Vagina (tissue), 2 donors: Measurements from ENCODE around the gene COL23A1.

Experiments used
- POLR2A ChIP-seq, 2 donors: fragments of 450-650 bp; IDR thresholded peaks; one replicate each; pipeline ENCODE4 v1.6.1; 2017; ENCODE audit warnings: antibody characterized with exemption in 2 of 2, mild to moderate bottlenecking in 2 of 2, moderate library complexity in 2 of 2
- POLR2AphosphoS5 ChIP-seq, 2 donors: sonication (generic); formaldehyde crosslinking; IDR thresholded peaks; one replicate each; pipeline ENCODE4 v1.9.0; 2017; ENCODE audit warnings: antibody characterized with exemption in 2 of 2, mild to moderate bottlenecking in 2 of 2, low read depth in 1 of 2; ENCODE audit not compliant: insufficient read depth in 1 of 2
- TF ChIP-seq, protein P1 (sequence below), 3 experiments: fragments of 450-650 bp in 2 of 3; fragments of 200-600 bp in 1 of 3; sonication (generic) in 1 of 3; IDR thresholded peaks; one replicate each; pipeline ENCODE4 v1.5.1; 2017 to 2019; ENCODE audit warnings: antibody characterized with exemption in 3 of 3, mild to moderate bottlenecking in 2 of 3, moderate library complexity in 2 of 3

- TF ChIP-seq POLR2AphosphoS5 (IDR thresholded peaks at IDR 0.05; ENCODE audit: insufficient read depth in 1 of 2, low read depth in 1 of 2), result no peak
- no peak for TF ChIP-seq POLR2A (IDR thresholded peaks at IDR 0.05)
- TF ChIP-seq, protein P1, sequence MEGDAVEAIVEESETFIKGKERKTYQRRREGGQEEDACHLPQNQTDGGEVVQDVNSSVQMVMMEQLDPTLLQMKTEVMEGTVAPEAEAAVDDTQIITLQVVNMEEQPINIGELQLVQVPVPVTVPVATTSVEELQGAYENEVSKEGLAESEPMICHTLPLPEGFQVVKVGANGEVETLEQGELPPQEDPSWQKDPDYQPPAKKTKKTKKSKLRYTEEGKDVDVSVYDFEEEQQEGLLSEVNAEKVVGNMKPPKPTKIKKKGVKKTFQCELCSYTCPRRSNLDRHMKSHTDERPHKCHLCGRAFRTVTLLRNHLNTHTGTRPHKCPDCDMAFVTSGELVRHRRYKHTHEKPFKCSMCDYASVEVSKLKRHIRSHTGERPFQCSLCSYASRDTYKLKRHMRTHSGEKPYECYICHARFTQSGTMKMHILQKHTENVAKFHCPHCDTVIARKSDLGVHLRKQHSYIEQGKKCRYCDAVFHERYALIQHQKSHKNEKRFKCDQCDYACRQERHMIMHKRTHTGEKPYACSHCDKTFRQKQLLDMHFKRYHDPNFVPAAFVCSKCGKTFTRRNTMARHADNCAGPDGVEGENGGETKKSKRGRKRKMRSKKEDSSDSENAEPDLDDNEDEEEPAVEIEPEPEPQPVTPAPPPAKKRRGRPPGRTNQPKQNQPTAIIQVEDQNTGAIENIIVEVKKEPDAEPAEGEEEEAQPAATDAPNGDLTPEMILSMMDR (IDR thresholded peaks at IDR 0.05), result no peak
Measured at GRCh38 chr5:178229861-178230260, 360.3 kb downstream of the COL23A1 start.
